RWPE1 (cell line): ENCODE measurements around the gene TOPBP1.

Experiments used
- CTCF ChIA-PET: fragments of 350-600 bp; sonication (Branson Sonifier 250); formaldehyde crosslinking; extraction: SDS; loops from one replicate; lab custom pipeline; 2021; lab: Yijun Ruan, JAX
- POLR2A ChIA-PET: fragments of 400-600 bp; formaldehyde crosslinking; extraction: SDS; loops from one replicate; lab custom pipeline; 2020; ENCODE audit warnings: antibody characterized with exemption; ENCODE audit not compliant: low non-redundant PET; lab: Yijun Ruan, JAX
- DNase-seq: peaks from one replicate; pipeline ENCODE4 v3.0.0; 2012; ENCODE audit warnings: low spot score
- H3K27ac ChIP-seq: fragments of 450-650 bp; 2 replicates; pipeline ENCODE4 v1.5.1; 2017
- CTCF ChIP-seq: fragments of 450-650 bp; conservative IDR thresholded peaks from 2 replicates; pipeline ENCODE4 v1.5.1; 2017; ENCODE audit warnings: low read depth, mild to moderate bottlenecking

Gene TOPBP1

DNA sequence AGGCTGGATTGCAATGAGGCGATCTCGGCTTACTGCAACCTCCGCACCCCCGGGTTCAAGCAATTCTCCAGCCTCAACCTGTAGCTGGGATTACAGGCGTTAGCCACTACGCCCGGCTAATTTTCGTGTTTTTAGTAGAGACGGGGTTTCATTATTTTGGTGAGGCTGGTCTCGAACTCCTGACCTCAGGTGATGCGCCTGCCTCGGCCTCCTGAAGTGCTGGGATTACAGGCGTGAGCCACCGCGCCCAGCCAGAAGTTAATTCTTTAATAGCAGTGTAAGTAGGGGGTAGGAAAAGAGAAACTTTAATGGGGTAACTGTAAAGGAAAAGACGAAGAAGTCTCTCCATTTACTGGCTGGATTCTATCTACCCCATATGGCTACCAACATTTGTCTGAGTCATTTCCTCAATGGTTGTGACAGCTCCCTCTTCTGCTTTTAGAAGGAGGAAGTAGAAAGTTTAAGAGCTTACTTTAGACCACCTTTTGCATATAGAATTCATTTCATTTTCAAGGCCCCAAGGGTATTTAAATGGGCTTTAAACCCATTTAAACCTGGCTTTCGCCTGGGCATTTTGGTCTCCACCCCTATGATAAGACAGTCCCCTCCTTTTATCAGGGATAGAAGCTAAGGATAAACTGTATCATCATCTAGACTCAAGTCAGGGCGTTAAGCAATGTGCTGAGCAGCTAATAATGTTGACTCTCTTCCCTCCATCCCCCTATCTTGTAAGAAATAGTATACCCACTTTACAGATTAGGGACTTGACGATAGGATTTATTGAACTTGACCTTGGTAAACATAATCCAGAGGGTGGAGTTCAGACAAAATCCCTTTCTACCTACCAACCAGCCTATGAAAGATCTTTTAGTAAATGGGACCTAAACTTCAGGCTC lies 89.3 kb downstream of the TOPBP1 start:
- DNase-seq: no peak
- ChIA-PET POLR2A (interaction anchor here (0.6 kb wide), 1 partner anchor 108 kb away, joined by 3 read pairs; no protein-coding TSS in a partner anchor), CTCF (no interaction called here)
- no peak for TF ChIP-seq CTCF
- peak overlapping the region; percentile 98 for H3K27ac ChIP-seq

GRCh38 chr3:133570937-133571320 lies 90.8 kb downstream of the TOPBP1 start:
- ChIA-PET POLR2A (no interaction called here), CTCF (no interaction called here)
- H3K27ac ChIP-seq: peak overlapping the region; percentile 86
- no peak for TF ChIP-seq CTCF
- DNase-seq: no peak

- POLR2A ChIA-PET: no interaction called here
- DNase-seq: peak; percentile 50
- no peak for TF ChIP-seq CTCF
- H3K27ac ChIP-seq: peak overlapping the region; percentile 86
- CTCF ChIA-PET: interaction anchor here (0.6 to 0.9 kb wide), 2 partner anchors 77 to 529 kb away, joined by 3 to 5 read pairs; no protein-coding TSS in a partner anchor
These were observed 91.4 kb downstream of the TOPBP1 start for GRCh38 chr3:133570139-133570936.

- CTCF ChIA-PET: no interaction called here
- POLR2A ChIA-PET: no interaction called here
- DNase-seq: peak; percentile 85
- TF ChIP-seq CTCF: no peak
- peak overlapping the region; percentile 62; the same call in 1 of the 2 replicates for H3K27ac ChIP-seq
These were observed 93.3 kb downstream of the TOPBP1 start for GRCh38 chr3:133568294-133569014.

GRCh38 chr3:133563816-133564215 lies 97.9 kb downstream of the TOPBP1 start:
- CTCF ChIA-PET: interaction anchor here (0.6 kb wide), 1 partner anchor 1053 kb away, joined by 3 read pairs; no protein-coding TSS in a partner anchor
- POLR2A ChIA-PET: no interaction called here
- H3K27ac ChIP-seq: no peak overlapping the region
- DNase-seq: no peak
- TF ChIP-seq CTCF: no peak
